SJCRH30 (cell line): ENCODE data around the gene PDZRN3. TPM values are rescaled to one million over a fixed set of nuclear protein-coding genes. Genes with fewer than 3 reads are reported as not detected.
A peak's percentile ranks its signal among the peaks of the same experiment; 100 is the strongest.

ENCODE experiments used
- DNase-seq, 2 experiments: peaks; one replicate each; pipeline ENCODE4 v3.0.0-alpha.2; 2015 to 2020
- H3K27ac ChIP-seq: fragments of 250-450 bp; sonication (Bioruptor Pico); 2 replicates; pipeline ENCODE4 v1.5.1; 2020; ENCODE audit warnings: mild to moderate bottlenecking, moderate library complexity
- H3K27me3 ChIP-seq: fragments of 250-450 bp; sonication (Bioruptor Pico); 2 replicates; pipeline ENCODE4 v1.5.1; 2020; ENCODE audit warnings: mild to moderate bottlenecking, moderate library complexity
- H3K36me3 ChIP-seq: fragments of 250-450 bp; sonication (Bioruptor Pico); 2 replicates; pipeline ENCODE4 v1.5.1; 2020; ENCODE audit warnings: mild to moderate bottlenecking, moderate library complexity
- H3K4me1 ChIP-seq: fragments of 250-450 bp; sonication (Bioruptor Pico); 2 replicates; pipeline ENCODE4 v1.5.1; 2020; ENCODE audit warnings: mild to moderate bottlenecking, moderate library complexity
- H3K4me3 ChIP-seq: fragments of 250-450 bp; sonication (Bioruptor Pico); 2 replicates; pipeline ENCODE4 v1.5.1; 2020; ENCODE audit warnings: mild to moderate bottlenecking, moderate library complexity
- H3K9me3 ChIP-seq: fragments of 250-450 bp; sonication (Bioruptor Pico); replicated peaks from 2 replicates; pipeline ENCODE4 v1.5.1; 2020; ENCODE audit warnings: mild to moderate bottlenecking, moderate library complexity
- total RNA-seq: library from RNA; depleted of rRNA; stranded (reverse); fragments of >200 nt; shearing (Covaris generic); gene quantifications from 2 replicates; pipeline ENCODE4 v1.2.3, GENCODE V29; 2014

PDZRN3 gene
- total RNA-seq, 1 experiment from 2014 or later = 27.3 TPM

GRCh38 chr3:73380735-73381532 lies 243.8 kb downstream of the PDZRN3 start:
- H3K27me3 ChIP-seq = no peaks in the 10 kb centered on the region

GRCh38 chr3:73379465-73379864 lies 245.3 kb downstream of the PDZRN3 start:
- Histone ChIP-seq H3K4me1 (peaks cover 28% of the 10 kb centered on the region), H3K27ac (no peak overlapping the region), H3K9me3 (no peaks in the 10 kb centered on the region), H3K36me3 (peaks cover 8% of the 10 kb centered on the region), H3K4me3 (no peak overlapping the region), H3K27me3 (no peaks in the 10 kb centered on the region)
- no peak for DNase-seq

More at GRCh38 chr3:73380735-73381532, 243.8 kb downstream of the PDZRN3 start:
- Histone ChIP-seq H3K4me1 (peaks cover 28% of the 10 kb centered on the region), H3K27ac (peak overlapping the region; percentile 80), H3K9me3 (0 out of 2 replicates have a peak, but pooled peaks cover 2% of the 10 kb centered on the region), H3K4me3 (no peak overlapping the region), H3K36me3 (peaks cover 17% of the 10 kb centered on the region)
- no peak for DNase-seq

DNA sequence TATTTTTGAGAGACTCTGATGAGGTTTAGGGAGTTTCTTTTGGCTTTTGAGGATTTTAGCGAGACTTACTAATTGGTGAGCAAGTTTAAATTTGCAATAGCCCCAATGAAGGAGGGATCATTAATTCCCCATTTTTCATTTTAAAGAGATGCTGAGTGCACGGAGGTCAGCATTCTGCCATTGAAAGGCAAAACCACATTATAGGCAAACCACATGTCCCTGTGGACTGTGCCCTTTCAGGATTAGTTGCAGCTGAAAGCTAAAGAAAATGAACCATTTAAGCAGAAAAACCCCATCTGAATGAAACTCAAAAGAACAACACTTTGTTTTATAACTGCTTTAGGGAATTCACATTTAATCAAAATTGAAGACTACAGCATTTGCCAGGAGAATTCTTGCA lies 246.5 kb downstream of the PDZRN3 start:
- DNase-seq = peak; percentile 18 to 60
- H3K27ac ChIP-seq = no peak overlapping the region
- no peaks in the 10 kb centered on the region for H3K9me3 ChIP-seq

DNA sequence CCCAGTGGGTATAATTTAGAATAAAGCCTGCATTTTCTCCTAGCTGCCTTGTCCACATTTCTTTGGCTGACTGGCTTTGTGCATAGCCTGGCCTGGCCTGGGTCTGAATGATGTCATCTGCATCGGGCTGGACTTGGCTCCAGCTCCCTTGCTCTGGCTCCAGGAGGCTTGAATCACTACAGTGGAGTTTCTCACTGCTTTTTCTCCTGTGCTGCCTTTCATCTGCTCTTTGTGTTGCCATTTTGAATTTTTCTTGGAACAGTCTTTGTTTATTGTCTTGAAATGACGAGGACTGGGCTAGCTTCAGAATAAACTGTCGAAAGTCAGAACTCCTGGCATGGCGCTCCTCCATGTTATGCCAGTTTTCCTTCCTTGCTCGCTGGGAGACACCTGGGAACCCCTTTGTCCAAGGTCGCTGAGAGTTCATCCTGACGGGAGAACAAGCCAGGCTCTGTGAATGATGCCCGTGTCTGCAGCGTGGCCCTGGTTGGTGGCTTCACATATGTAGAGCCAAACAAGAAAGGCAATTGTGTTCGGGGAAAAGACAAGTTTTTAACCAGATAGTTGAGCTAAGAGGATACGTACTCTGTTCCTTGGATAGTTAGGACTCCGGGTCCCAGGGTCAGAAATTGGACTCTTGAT lies 258.9 kb downstream of the PDZRN3 start:
- H3K27me3 ChIP-seq = no peaks in the 10 kb centered on the region
- H3K9me3 ChIP-seq = no peaks in the 10 kb centered on the region
- H3K36me3 ChIP-seq = no peaks in the 10 kb centered on the region
- no peaks in the 10 kb centered on the region for H3K4me1 ChIP-seq
- H3K4me3 ChIP-seq = no peak overlapping the region
- no peak for DNase-seq
- H3K27ac ChIP-seq = no peak overlapping the region

More for the DNA sequence above, 246.5 kb downstream of the PDZRN3 start:
- peaks cover 28% of the 10 kb centered on the region for H3K4me1 ChIP-seq
- H3K4me3 ChIP-seq = no peak overlapping the region
- H3K36me3 ChIP-seq = no peaks in the 10 kb centered on the region; the same call in 1 of the 2 replicates
- no peaks in the 10 kb centered on the region for H3K27me3 ChIP-seq

- H3K27me3 ChIP-seq = no peaks in the 10 kb centered on the region
- H3K27ac ChIP-seq = no peak overlapping the region
- no peaks in the 10 kb centered on the region for H3K9me3 ChIP-seq
- no peak for DNase-seq
- H3K4me1 ChIP-seq = no peaks in the 10 kb centered on the region
- no peak overlapping the region for H3K4me3 ChIP-seq
- no peaks in the 10 kb centered on the region for H3K36me3 ChIP-seq
Measured at GRCh38 chr3:73364517-73364916, 260.2 kb downstream of the PDZRN3 start.

- no peak overlapping the region for H3K27ac ChIP-seq
- H3K27me3 ChIP-seq = no peaks in the 10 kb centered on the region
- H3K36me3 ChIP-seq = no peaks in the 10 kb centered on the region
- no peak overlapping the region for H3K4me3 ChIP-seq
- H3K4me1 ChIP-seq = no peaks in the 10 kb centered on the region
- DNase-seq = no peak
- no peaks in the 10 kb centered on the region for H3K9me3 ChIP-seq
Measured at GRCh38 chr3:73363093-73363492, 261.6 kb downstream of the PDZRN3 start.

- Histone ChIP-seq H3K36me3 (no peaks in the 10 kb centered on the region), H3K4me1 (no peaks in the 10 kb centered on the region), H3K9me3 (no peaks in the 10 kb centered on the region), H3K4me3 (no peak overlapping the region), H3K27me3 (no peaks in the 10 kb centered on the region), H3K27ac (no peak overlapping the region)
- DNase-seq = no peak
Measured at GRCh38 chr3:73361591-73361990, 263.1 kb downstream of the PDZRN3 start.

- H3K27me3 ChIP-seq = no peaks in the 10 kb centered on the region
Measured at GRCh38 chr3:73353649-73354217, 271.0 kb downstream of the PDZRN3 start.

GRCh38 chr3:73352841-73353645 lies 271.7 kb downstream of the PDZRN3 start:
- no peak overlapping the region for H3K4me3 ChIP-seq
- H3K9me3 ChIP-seq = no peaks in the 10 kb centered on the region
- DNase-seq = no peak
- no peak overlapping the region for H3K27ac ChIP-seq
- no peaks in the 10 kb centered on the region for H3K36me3 ChIP-seq
- peaks cover 4% of the 10 kb centered on the region; the same call in 1 of the 2 replicates for H3K4me1 ChIP-seq
- no peaks in the 10 kb centered on the region for H3K27me3 ChIP-seq

More at GRCh38 chr3:73353649-73354217, 271.0 kb downstream of the PDZRN3 start:
- no peaks in the 10 kb centered on the region for H3K9me3 ChIP-seq
- no peak overlapping the region for H3K27ac ChIP-seq
- H3K4me3 ChIP-seq = no peak overlapping the region
- H3K36me3 ChIP-seq = no peaks in the 10 kb centered on the region
- peaks cover 4% of the 10 kb centered on the region; the same call in 1 of the 2 replicates for H3K4me1 ChIP-seq
- DNase-seq = no peak

DNA sequence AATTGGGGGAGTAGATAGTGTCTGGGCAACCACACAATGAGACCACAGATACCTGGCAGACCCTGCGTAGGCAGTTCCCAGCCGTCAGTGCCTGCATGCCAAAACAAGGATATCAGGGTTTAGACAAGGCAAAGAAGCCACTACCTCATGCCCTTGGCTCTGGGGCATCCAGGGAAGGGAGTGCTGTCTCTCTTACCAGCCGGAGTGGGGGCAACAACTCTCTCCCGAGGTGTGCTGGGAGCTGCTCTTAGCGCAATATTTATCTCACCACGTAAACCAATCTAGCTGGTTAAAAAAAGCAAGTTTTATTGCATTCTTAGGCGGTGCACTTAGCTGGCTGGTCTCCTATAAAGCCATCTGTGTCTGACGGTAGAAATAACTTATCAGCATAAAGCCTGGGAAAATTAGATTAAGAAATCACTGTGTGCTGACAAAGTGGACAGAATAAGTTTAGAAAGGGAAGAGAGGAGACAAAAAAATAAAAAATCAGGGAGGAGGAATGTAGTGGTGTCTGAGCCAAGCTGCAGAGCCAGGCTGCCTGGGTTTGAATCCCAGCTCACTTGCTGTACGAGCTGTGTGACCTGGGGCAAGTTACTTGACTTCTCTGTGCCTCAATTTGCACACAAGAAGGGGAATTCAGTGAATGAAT lies 273.2 kb downstream of the PDZRN3 start:
- Histone ChIP-seq H3K4me1 (peaks cover 4% of the 10 kb centered on the region; the same call in 1 of the 2 replicates), H3K9me3 (no peaks in the 10 kb centered on the region), H3K36me3 (no peaks in the 10 kb centered on the region), H3K4me3 (peak overlapping the region; percentile 5; the same call in 1 of the 2 replicates), H3K27me3 (no peaks in the 10 kb centered on the region), H3K27ac (no peak overlapping the region)
- DNase-seq = peak; percentile 68 to 75

GRCh38 chr3:73350996-73351395 lies 273.7 kb downstream of the PDZRN3 start:
- H3K27me3 ChIP-seq = no peaks in the 10 kb centered on the region
- peaks cover 4% of the 10 kb centered on the region; the same call in 1 of the 2 replicates for H3K4me1 ChIP-seq
- peak in 1 of 2 experiments; percentile 36 for DNase-seq
- H3K9me3 ChIP-seq = no peaks in the 10 kb centered on the region
- no peaks in the 10 kb centered on the region for H3K36me3 ChIP-seq
- peak overlapping the region; percentile 10; the same call in 1 of the 2 replicates for H3K27ac ChIP-seq
- no peak overlapping the region for H3K4me3 ChIP-seq

GRCh38 chr3:73349657-73350056 lies 275.1 kb downstream of the PDZRN3 start:
- Histone ChIP-seq H3K4me3 (no peak overlapping the region), H3K27me3 (no peaks in the 10 kb centered on the region), H3K9me3 (no peaks in the 10 kb centered on the region), H3K27ac (no peak overlapping the region), H3K4me1 (peaks cover 4% of the 10 kb centered on the region; the same call in 1 of the 2 replicates), H3K36me3 (no peaks in the 10 kb centered on the region)
- no peak for DNase-seq

DNA sequence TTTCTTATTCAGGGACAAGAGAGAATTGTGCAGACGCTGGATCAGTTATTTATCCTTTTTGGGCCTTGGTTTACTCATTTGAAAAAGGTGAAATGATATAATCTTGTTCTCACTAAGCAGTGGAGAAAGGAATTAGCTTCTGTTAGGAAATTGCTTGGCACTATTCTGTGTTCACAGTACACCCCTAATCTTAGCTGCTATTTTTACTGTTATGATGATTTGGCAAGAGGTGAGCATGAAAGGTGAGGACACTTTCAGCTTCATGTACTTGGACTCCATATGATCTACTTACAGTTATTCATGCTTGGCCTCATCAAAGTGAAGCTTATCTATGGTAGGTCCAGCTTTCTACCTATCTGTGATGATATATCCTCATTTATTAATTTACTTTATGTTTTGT lies 282.7 kb downstream of the PDZRN3 start:
- H3K4me3 ChIP-seq = no peak overlapping the region
- no peaks in the 10 kb centered on the region for H3K9me3 ChIP-seq
- no peaks in the 10 kb centered on the region for H3K27me3 ChIP-seq
- H3K4me1 ChIP-seq = no peaks in the 10 kb centered on the region
- H3K27ac ChIP-seq = no peak overlapping the region
- no peak for DNase-seq
- no peaks in the 10 kb centered on the region for H3K36me3 ChIP-seq
